Adipose tissue (tissue), 3 donors: ENCODE results near the gene WSCD2. TPM values are rescaled to one million over a fixed set of nuclear protein-coding genes. Genes with fewer than 3 reads are reported as not detected.

ENCODE experiments used
- H3K27ac ChIP-seq: one replicate; pipeline ENCODE4 v1.5.1; 2013; ENCODE audit warnings: low read depth, low read length
- WGBS, 3 donors: extraction: QIAGEN DNeasy Blood & Tissue Kit; methylation state at CpG; one replicate each; pipeline ENCODE4 v1.1.7; 2013; 5-methylcytosine and 5-hydroxymethylcytosine counted together
- polyA plus RNA-seq, 3 donors: library from polyadenylated mRNA; stranded (reverse); fragments of 200-250 nt; gene quantifications; one replicate each; pipeline ENCODE4 v1.2.3, GENCODE V29; 2013
- donor health status: healthy with polysubstance abuse.
- donor health status: Bipolar disorder and iron deficiency.
- donor health status: healthy.

The WSCD2 gene
- polyA plus RNA-seq, 3 donors = 0.07 to 0.90 (median 0.22) TPM

DNA sequence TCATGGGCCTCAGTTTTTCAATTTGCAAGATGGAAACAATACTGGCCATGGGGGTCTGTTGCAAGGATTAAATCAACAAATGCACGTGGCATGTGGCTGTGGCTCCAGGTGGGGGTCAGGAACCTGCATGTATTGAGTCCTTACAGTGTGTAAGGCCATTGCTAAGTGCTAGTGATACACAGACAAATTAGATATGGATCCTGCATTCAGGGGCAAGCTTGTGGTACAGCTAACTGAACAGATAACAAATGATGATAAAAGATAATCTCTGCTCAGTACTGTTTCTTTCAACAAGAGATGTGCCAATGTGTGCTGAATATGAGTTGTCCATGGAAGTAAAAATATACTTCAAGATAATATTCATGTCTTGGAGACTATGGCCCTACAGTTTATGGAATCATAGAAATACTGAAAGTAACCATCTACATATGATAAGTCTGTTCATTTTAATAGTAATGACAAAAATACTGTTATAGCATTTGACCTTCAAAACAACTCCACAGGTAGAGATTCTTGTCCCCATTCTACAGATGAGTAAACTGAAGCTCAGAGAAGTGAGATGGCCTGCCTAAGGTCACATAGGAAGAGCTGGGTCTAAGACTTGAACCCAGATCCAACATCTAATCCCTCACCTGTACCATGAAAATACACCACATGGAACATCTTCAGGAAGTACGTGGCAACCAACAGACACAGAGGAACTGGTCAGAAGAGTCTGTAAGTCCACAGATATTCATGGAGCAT, 7.2 kb upstream of the WSCD2 start:
- 69 to 89% (median 85%) methylated on average over 2 of the region's 2 CpGs for WGBS, 3 donors

DNA sequence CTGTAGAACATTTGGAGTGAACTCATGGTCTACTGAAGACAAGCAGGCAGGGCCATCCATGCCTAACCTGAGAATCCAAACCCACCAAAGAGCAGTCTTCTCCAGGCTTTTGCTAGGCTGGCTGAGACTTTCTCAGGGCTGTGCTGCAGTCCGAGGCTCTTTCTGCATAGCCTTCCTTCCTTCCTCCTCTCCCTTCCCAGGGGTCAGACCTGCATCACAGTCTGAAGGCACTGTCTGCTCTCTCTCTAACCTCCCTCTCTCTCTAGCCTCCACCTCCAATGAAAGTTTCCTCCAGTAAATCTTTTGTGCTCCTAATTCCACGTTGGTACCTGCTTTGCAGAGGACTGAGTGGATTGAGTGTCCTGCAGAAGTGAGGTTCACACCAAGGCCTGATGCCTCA, 6.4 kb upstream of the WSCD2 start:
- no peak overlapping the region for H3K27ac ChIP-seq
- WGBS, 3 donors = 69 to 83% (median 70%) methylated on average over 2 of the region's 2 CpGs

More for the DNA sequence above, 7.2 kb upstream of the WSCD2 start:
- no peak overlapping the region for H3K27ac ChIP-seq

DNA sequence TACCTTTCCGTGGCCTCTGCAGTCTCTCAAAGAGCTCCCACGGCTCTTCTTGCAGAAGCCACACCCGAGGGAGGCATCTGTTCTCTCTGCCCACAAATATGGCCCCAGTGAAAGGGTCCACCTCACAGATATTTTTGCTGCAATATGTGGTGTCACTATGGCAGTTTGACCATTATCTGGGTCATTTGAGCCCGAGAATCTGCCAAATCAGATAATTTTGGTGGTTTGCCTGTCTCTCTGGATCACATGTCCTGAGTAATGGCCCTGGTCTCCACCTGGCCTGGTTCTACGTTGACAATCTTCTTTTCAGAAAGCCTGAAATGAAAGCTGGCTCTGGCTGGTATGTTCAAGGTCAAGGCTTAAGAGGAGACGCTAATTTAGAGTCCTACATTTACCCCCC, 5.7 kb upstream of the WSCD2 start:
- no peak overlapping the region for H3K27ac ChIP-seq
- 46 to 76% (median 73%) methylated on average over 6 of the region's 6 CpGs for WGBS, 3 donors

DNA sequence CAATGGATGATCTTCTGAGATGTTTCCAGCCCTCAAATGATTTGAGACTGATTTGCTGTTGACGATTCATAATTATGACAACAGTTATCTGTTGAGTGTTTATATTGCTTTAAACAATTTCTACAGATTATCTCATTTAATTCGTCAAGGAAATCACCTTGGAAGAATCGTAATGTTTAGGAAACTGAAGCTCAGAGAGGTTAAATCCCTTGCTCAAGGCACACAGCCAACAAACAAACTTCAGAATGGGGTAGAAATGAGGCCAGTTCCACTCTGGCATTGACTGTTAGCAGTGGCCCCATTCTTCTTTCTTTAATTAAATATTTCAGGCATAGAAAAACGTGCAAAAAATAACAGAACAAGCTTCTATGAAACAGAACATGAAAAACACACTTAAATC, 4.0 kb upstream of the WSCD2 start:
- WGBS, 3 donors = 47 to 64% (median 56%) methylated on average over 4 of the region's 4 CpGs
- H3K27ac ChIP-seq = no peak overlapping the region

DNA sequence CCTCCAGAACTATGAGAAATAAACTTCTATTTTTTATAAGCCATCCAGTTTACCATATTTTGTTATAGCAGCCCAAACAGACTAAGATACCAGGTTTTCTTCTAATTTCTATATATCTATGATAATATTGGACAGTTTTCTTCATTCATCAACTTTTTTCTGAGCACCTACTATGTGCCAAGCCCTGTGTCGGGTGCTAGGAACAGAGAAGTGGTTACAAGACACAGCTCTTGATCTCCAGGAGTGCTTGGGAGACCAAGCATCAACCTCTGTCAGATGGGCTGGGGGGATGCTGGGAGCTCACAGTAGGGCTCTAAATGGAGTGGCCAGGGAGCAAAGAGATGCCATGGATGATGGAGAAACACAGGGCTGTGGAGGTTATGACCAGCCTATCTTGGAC, 2.9 kb upstream of the WSCD2 start:
- 52 to 87% (median 85%) methylated on average over 1 of the region's 1 CpG for WGBS, 3 donors
- H3K27ac ChIP-seq = no peak overlapping the region

DNA sequence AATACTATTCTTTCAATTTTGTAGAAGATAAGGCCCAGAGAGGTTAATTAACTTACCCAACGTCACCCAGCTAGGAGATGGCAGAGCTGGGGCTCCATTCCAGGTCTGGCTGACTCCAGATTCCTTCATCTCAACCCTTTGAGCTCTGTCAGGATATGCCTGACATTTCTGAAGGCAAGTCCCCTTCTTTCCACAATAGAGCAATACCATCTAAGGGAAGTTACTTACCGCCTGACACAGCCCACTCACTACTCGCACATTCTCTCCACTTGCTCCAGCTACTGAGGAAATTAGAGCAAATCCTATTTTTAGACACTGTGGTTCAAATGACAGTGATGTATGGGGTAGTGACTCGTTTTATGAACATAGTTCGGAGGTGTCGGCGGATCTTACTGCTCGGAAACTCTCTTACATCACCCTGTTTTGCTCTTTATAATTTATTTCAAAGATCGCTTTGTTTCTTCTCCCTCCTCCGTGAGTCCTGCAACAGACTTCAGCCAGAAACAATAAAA, 2.0 kb upstream of the WSCD2 start:
- 42 to 61% (median 45%) methylated on average over 10 of the region's 10 CpGs for WGBS, 3 donors
- H3K27ac ChIP-seq = no peak overlapping the region

DNA sequence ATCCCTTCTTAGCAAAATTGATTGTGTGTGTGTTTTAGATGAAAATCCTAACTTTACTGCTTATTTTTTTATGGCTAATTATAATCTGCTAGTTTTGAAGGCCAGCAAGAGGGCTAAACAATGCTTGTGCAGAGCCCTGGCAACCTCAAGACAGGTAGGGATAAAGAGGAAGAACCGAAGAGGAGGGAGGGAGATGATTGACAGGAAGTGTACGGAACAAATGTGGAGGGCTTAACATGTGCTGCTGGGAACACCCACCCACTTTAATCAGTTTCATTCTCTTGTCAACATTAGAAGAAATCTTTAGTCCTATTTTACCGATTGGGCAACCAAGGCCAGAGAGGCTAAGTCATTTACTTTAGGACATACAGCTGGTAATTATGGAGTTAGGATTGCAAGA, 1.4 kb upstream of the WSCD2 start:
- no peak overlapping the region for H3K27ac ChIP-seq
- 36 to 54% (median 50%) methylated on average over 3 of the region's 3 CpGs for WGBS, 3 donors

DNA sequence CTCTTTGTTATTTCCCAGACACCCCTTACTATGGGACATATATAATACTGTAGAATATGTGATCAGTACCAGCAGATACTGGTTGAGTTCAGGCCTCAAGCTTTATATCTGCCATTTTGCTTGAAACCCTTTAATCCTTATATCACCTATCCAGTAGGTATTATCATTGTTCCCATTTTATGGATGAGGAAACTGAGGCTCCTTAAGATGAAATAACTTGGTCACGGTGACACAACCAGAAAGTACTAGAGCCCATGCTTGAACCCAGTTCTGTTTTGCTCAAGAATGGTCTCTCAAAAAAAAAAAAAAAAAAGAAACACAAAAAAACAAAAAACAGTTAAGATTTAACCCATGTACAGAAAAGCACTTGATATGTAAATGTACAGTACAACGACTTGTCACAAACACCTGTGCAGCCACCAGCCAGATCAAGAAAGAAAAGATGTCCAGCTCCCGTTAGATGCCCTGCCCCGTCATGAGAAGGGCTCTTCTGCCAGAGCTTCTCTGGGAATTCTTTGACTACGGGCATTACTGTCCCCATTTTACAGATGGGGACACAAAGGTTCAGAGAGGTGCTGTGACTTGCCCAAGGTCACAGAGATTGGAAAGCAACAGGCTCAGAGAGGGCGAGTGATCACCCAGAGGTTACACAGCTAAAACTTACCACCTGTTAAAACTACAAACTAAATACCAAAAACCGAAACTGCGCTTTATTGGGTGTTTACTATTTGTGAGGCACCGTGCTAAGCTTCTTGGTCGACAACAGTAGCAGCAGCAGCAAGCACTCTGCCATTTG, 669 bp upstream of the WSCD2 start:
- H3K27ac ChIP-seq = no peak overlapping the region

DNA sequence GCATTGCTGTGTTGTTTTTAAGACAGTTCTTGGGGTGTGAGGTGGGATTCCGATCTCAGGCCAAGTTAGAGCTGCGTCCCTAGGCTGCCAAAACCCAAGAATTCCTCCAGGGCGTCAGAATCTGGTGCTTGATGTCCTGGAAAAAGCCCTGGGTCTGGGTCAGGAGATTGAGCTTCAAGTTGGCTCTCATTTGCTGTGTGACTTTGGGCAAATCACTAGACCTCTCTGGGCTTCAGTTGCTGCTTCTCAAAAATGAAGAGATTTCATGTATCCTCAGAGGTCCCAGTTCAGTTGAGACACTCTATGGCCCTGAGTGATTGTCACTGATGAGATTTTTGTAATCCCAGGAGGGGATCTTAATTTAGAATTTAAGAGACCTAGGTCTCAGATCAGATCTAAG, 1.9 kb downstream of the WSCD2 start:
- 81 to 88% (median 81%) methylated on average over 3 of the region's 3 CpGs for WGBS, 3 donors
- no peak overlapping the region for H3K27ac ChIP-seq

More for the DNA sequence above, 669 bp upstream of the WSCD2 start:
- 71 to 77% (median 76%) methylated on average over 10 of the region's 10 CpGs for WGBS, 3 donors

DNA sequence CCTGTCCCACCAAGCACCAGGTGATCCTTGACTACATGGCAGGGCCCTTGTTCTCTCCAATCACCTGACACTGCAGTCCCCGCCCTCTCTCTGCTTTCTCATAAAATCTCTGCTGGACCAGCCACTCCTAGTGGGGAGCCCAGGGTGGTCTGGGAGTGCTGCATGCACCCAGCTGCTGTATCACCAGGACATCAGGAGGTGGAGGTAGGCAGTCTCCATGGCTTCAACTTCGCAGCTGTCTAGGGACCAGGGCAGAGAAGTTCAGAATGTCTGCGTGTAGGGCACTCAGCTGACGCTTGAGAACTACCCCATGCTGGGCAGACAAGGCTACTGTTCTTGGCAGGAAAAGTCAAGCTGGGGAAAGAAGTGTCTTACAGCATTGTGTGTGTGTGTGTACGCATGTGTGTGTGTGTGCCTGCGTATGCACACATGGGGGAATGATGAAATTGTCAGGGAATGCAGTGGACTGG, 2.6 kb downstream of the WSCD2 start:
- no peak overlapping the region for H3K27ac ChIP-seq
- 42 to 58% (median 57%) methylated on average over 6 of the region's 6 CpGs for whole genome bisulfite sequencing, 3 donors

DNA sequence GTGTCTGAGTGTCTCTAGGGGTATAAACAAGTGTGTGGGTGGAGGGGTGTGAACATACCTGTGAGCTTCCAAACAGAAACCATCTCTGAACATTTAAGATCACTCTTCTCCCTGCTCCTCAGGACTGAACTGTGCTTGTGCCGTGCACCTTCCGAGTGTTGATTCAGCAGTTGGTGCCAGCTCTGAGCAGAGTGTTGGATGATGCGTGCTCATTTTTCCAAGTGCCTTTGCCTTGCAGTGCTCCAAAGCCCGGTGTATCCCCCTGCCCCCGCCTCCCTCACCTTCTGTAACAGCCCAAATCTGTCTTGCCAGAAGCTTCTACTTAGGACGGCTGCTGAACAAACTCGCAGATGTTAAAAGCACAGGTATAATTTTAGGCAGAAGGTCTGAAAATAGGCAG, 4.4 kb downstream of the WSCD2 start:
- no peak overlapping the region for H3K27ac ChIP-seq
- 38 to 66% (median 45%) methylated on average over 7 of the region's 7 CpGs for WGBS, 3 donors

DNA sequence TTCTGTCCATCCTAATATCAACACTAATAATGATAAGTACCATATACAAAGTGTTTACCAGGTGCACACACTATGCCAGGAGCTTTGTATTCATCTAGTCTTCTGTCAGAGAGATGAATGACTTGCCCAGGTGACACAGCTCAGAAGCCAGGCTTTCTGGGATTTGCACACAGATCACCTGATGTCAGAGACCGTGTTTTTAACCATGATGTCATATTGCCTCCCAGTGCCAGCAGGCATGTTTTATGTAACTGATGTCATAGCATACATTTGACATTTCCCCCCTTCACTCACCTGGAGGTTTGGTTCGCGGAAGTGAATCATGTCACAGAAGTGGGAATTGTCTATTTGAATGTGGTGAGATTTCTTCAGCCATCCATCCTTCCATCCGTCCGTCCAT, 5.7 kb downstream of the WSCD2 start:
- 81 to 93% (median 91%) methylated on average over 5 of the region's 5 CpGs for WGBS, 3 donors
- H3K27ac ChIP-seq = no peak overlapping the region

DNA sequence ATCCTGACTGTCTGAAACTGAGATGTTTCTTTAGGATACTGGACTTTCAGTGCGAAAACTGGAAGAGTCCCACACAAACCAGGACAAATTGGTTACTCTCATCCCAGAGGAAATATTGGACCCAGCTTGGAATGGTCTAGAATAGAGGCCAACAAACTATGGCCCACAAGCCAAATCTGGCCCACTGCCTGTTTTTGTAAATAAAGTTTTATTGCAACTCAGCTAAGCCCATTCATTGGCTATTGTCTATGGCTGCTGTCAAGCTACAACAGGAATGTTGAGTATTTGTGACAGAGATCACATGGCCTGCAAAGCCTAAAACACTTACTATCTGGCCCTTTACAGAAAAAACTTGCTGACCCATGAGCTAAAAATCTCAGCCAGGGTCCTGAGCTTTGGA, 6.5 kb downstream of the WSCD2 start:
- 91 to 98% (median 93%) methylated on average over 1 of the region's 1 CpG for WGBS, 3 donors
- no peak overlapping the region for H3K27ac ChIP-seq

DNA sequence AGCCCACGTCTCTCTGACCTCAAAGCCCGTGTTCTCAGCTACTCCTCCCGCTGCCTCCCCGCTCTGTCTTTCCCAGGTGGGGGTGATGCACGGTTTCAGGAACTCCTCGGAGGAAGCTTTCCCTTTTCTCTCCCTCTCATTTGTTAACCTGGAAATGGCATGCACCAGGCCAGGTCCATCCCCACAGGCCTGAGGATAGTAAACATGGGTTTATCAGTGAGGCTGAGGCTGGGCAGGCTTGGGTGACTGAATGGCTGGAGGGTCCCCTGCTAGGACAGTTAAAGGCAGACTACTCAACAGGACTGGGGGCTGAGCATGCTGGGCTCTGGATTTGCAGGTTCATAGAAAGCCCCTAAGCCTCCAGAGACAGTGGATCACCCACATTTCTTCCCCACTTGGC, 7.6 kb downstream of the WSCD2 start:
- 38 to 73% (median 64%) methylated on average over 6 of the region's 6 CpGs for WGBS, 3 donors
- no peak overlapping the region for H3K27ac ChIP-seq

DNA sequence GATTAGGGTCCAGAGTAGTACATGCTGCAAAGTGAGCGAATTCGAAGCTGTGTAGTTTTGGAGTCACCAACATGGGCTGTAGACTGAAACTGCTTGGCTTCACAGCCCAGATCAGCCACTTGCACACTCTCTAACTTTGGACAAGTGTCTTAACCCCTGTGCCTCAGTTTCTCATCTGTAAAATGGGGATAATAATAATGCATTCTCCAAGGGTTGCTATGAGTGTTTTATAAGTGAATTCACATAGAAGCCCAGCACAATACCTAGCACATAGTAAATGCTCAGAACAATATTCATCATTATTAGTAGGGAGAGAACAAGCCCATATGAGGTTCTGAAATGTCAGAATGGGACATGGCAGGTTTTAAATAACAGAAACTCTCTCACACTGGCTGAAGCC, 10.4 kb downstream of the WSCD2 start:
- 88 to 96% (median 96%) methylated on average over 2 of the region's 2 CpGs for WGBS, 3 donors
- H3K27ac ChIP-seq = no peak overlapping the region

DNA sequence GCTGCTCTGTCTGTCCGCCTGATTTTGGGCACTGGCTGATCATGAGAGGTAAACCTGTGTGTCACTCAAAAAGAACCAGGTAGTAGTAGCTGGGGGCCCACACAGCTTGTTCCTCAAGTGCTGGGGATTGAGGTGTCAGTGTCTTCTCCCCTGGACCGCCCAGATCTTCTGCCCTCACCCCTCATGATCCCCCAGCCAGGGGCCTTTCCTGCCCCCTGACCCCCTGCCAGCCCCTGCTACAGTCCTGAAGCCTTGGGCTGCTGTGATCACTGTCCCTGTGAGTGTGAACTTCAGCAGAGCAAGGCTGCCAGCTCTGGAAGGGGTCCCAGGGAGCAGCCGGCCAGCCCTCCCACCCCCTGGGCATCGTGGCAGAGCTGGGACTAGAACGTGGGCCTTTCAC, 11.4 kb downstream of the WSCD2 start:
- WGBS, 3 donors = 62 to 80% (median 65%) methylated on average over 5 of the region's 5 CpGs
- no peak overlapping the region for H3K27ac ChIP-seq

DNA sequence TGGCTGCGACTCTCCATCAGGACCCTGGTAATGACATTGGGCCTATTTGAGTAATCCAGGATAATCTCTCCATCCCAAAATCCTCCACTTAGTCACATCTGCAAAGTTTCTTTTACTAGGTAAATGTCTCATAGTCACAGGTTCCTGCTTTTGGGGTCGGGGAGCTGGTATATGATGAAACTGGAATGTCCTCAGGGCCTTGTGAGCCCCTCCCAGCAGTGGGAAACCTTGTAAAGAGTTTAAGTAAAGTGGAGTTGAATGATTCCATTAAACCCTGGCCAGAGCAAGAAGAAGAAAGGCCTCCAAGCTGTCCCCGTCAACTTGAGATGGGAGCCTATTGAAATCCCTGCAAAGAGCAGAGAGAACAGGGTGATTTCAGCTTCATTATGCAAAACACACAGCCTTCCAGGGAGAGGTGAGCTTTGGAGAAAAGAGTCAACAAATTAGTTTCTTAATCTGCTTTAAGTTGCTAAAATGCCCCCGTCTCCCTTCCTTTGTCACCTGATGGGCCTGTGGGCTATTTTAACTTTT, 12.6 kb downstream of the WSCD2 start:
- 55 to 72% (median 59%) methylated on average over 4 of the region's 4 CpGs for WGBS, 3 donors
- no peak overlapping the region for H3K27ac ChIP-seq

DNA sequence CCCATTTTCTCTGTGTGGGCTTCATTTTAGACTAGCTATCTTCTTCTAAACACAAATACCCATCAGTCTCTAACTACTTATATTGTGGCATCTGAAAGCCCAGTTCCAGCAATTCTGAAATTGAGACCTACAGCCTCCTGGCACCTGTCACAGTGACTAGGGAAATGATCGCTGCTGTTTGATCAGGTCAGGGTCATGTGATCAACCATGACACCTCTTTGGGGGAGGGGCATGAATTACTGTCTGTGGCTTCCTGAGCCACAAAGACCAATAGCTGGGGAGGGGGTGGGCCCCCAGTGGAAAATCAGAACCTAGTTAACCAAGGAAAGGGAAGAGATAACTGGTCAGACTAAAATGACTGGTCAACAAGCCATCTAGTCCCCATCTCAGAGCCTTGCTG, 14.1 kb downstream of the WSCD2 start:
- no peak overlapping the region for H3K27ac ChIP-seq
- 27 to 69% (median 62%) methylated on average over 1 of the region's 1 CpG for WGBS, 3 donors

DNA sequence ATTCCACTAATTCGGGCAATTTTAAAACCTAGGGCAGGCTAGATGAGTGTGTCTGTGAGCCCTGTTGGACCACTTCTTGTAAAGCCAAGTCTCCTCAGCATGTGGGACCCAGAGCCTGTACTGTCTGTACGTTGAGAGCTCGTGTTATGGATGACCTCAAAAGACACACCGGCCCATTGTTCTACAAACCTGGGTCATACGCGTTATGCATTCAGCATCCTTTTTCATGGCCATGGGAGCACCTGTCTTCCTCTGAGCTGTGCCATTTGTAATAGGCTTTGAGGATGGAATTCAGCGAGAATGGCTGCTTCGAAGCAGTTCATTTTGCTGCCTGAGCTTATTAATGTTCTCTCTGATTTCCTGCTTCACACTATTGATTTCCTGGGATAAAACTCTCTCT, 15.0 kb downstream of the WSCD2 start:
- WGBS, 3 donors = 49 to 88% (median 74%) methylated on average over 8 of the region's 8 CpGs
- H3K27ac ChIP-seq = no peak overlapping the region
